Measurements from ENCODE around the gene IDH3A.

The IDH3A gene

DNA sequence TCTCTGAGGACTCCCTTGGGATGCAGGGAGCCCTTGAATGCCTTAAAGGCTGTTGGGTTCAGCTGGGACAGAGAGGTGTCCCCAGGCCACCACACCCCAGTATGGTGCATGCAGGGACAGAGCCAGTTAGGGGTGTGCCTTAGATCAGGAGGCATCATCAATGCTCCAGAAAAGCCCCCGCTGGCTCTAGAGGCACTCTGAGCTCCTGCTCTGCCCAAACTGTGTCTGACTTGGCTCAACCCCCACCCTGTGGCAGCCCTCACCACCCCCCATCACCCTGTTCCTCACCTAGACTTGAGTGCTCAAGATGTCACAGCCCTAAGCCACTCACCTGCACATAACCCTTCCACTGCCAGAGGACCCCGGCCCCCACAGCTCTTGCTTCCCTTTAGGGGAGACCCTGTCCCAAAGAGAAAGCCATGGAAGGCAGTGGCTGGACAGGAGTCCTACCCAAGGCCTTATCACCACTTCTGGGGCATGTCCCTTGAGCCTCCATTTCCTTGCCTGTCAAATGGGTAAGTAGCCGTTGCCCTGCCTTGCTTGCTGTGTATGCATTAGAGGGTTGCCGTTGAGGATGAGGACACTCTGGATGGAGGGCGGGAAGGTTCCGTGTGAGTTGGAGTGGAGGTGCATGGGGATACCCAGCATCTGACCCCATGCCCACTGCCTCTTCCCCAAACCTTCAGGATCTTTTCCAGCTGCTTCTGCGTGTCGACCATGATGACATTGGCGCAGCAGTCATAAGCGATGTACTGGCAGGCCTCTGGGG is 43.8 kb downstream of the IDH3A start:
- no peaks in the 10 kb centered on the region for H3K27me3 ChIP-seq (ENCODE audit: insufficient read depth, low read length)
- no peaks in the 10 kb centered on the region for H3K4me1 ChIP-seq (ENCODE audit: insufficient read depth, low read length)
- no peak overlapping the region for H3K4me3 ChIP-seq (ENCODE audit: low read length)
- H2AFZ ChIP-seq (ENCODE audit: low read depth, low read length) = no peak overlapping the region
- H3K36me3 ChIP-seq (ENCODE audit: insufficient read depth, low read length) = no peaks in the 10 kb centered on the region
- H3K9me3 ChIP-seq (ENCODE audit: low read length) = no peaks in the 10 kb centered on the region

DNA sequence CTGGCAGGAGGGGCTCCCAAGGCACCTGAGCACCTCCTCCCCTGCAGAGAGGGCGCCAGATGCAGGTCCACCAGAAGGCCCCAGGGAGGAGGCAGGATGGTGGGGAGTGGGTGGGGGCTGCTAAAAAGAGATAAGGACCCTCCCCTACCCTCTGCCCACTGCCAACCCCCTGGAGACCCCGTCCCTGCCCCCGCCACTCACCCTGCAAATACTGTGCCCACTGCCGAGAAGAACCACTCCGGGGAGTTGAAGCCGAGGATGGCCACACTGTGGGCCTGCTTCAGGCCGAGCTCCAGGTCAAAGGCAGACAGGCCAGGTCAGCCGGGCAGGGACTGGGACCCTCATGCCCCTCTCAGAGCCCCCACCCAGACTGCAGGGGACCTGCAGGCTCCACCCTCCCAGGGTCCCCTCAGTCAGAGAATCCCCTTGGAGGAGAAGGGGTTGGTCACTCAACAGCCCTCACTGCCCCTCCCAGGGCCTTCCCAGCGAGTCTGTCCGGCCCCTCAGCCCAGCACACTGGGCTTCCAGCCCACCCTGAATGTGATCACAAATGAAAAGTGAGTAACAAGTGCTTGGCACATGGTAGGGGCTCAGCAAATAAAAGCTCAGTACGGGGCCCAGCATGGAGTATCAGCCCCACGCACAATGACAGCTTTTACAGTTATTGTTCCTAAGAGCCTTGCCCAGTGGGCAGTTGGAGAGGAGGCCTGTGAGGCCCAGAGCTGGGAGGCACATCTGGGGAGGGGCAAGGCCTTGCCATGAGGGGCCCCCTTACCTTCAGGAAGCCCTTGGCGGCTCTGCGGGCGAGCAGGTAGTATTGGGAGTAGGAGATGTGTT is 44.8 kb downstream of the IDH3A start:
- Histone ChIP-seq H3K4me1 (ENCODE audit: insufficient read depth, low read length) (no peaks in the 10 kb centered on the region), H3K36me3 (ENCODE audit: insufficient read depth, low read length) (no peaks in the 10 kb centered on the region), H3K27me3 (ENCODE audit: insufficient read depth, low read length) (no peaks in the 10 kb centered on the region), H3K9me3 (ENCODE audit: low read length) (no peaks in the 10 kb centered on the region), H2AFZ (ENCODE audit: low read depth, low read length) (no peak overlapping the region), H3K4me3 (ENCODE audit: low read length) (no peak overlapping the region)

DNA sequence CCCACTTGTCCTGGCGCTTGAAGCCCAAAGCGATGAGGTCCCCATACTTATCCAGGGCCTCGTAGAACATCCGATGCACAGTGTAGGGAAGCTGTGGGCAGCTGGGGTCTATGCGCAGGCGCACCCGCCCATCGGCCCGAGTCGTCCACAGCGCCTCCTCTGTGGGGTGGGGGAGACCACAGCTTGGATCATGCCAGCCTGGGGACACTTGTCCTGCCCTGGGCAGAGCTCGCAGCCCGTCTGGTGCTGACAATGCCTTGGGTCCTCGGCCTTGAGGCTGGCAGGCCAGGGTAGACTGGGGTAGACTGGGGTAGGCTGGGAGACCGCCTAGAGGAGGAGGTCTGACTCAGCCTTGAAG is 45.4 kb downstream of the IDH3A start:
- Histone ChIP-seq H3K4me3 (ENCODE audit: low read length) (no peak overlapping the region), H2AFZ (ENCODE audit: low read depth, low read length) (no peak overlapping the region), H3K36me3 (ENCODE audit: insufficient read depth, low read length) (no peaks in the 10 kb centered on the region), H3K4me1 (ENCODE audit: insufficient read depth, low read length) (no peaks in the 10 kb centered on the region), H3K9me3 (ENCODE audit: low read length) (no peaks in the 10 kb centered on the region), H3K27me3 (ENCODE audit: insufficient read depth, low read length) (no peaks in the 10 kb centered on the region)

DNA sequence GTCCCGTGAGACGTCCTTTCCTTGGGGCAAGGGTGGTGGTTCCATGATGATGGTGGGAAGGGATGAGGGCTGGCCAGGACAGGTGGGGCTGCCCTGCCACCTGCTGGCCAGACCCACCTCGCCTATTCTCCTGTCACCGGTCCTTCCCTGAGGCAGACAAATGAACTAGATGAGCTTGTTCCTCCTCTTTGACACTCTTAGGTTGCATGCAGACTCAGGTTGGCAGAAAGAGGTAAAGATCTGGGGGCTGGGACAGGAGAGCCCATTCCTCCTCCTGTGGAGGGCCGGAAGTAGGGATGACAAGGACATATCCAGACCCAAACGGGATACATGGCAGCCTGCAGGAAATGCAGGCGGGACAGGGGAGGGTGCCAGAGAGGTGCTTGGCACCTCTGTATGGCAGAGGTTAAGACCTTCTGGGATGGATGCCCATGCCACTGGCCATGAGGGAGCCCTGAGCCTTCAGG is 46.6 kb downstream of the IDH3A start:
- Histone ChIP-seq H3K36me3 (ENCODE audit: insufficient read depth, low read length) (no peaks in the 10 kb centered on the region), H3K4me3 (ENCODE audit: low read length) (no peak overlapping the region), H3K4me1 (ENCODE audit: insufficient read depth, low read length) (no peaks in the 10 kb centered on the region), H3K27me3 (ENCODE audit: insufficient read depth, low read length) (no peaks in the 10 kb centered on the region), H3K9me3 (ENCODE audit: low read length) (no peaks in the 10 kb centered on the region), H2AFZ (ENCODE audit: low read depth, low read length) (no peak overlapping the region)

DNA sequence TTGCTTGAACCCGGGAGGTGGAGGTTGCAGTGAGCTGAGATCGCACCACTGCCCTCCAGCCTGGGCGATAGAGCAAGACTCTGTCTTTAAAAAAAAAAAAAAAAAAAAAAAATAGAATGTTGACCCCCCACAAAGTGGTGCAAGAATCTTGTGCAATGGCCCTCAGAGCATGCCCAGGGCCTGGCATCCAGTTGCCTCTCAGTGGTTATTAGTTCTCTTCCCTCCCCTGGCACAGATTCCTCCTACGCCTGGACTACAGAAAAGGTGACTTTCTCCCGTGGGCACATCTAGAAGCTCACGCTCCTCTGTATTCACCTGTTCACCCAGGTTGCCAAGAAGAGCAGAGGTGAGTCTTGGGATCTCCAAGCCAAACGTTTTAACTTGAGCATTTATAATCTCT is 48.5 kb downstream of the IDH3A start:
- no peak overlapping the region for H2AFZ ChIP-seq (ENCODE audit: low read depth, low read length)
- no peaks in the 10 kb centered on the region for H3K36me3 ChIP-seq (ENCODE audit: insufficient read depth, low read length)
- H3K4me1 ChIP-seq (ENCODE audit: insufficient read depth, low read length) = no peaks in the 10 kb centered on the region
- no peaks in the 10 kb centered on the region for H3K9me3 ChIP-seq (ENCODE audit: low read length)
- H3K27me3 ChIP-seq (ENCODE audit: insufficient read depth, low read length) = no peaks in the 10 kb centered on the region
- no peak overlapping the region for H3K4me3 ChIP-seq (ENCODE audit: low read length)

DNA sequence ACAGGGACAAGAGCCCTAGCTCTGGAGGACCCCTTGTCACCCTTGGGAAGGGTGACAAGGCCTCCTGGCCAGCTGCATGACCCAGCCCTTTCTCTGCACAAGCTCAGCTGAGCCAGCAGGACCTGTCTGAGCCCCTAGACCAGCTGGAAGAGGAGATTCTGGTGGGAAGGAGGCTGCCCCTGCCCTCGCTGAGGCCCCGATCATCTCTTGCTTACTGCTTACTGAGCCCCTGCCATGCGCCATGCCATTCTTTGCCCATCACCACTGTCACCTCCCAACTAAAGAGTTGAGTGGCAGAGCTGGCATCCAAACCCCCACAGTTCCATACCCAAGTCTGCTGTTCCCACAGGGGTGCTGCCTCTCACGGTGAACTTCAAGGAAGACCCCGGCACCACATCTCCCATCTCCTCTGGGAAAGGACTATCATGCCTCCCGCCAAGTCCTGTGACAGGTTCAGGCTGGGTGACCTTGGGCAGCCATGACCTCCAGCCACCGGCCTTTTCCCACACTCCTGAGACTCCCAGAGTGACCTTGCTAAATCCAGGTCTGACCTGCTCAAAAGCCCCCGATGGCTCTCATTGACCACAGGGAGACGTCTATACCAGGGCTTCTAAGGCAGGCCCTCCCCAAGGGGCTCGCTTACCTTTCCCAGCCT is 51.2 kb downstream of the IDH3A start:
- peaks cover 5% of the 10 kb centered on the region for H3K27me3 ChIP-seq (ENCODE audit: insufficient read depth, low read length)
- no peak overlapping the region for H2AFZ ChIP-seq (ENCODE audit: low read depth, low read length)
- no peak overlapping the region for H3K4me3 ChIP-seq (ENCODE audit: low read length)
- H3K4me1 ChIP-seq (ENCODE audit: insufficient read depth, low read length) = no peaks in the 10 kb centered on the region
- H3K9me3 ChIP-seq (ENCODE audit: low read length) = no peaks in the 10 kb centered on the region
- no peaks in the 10 kb centered on the region for H3K36me3 ChIP-seq (ENCODE audit: insufficient read depth, low read length)

DNA sequence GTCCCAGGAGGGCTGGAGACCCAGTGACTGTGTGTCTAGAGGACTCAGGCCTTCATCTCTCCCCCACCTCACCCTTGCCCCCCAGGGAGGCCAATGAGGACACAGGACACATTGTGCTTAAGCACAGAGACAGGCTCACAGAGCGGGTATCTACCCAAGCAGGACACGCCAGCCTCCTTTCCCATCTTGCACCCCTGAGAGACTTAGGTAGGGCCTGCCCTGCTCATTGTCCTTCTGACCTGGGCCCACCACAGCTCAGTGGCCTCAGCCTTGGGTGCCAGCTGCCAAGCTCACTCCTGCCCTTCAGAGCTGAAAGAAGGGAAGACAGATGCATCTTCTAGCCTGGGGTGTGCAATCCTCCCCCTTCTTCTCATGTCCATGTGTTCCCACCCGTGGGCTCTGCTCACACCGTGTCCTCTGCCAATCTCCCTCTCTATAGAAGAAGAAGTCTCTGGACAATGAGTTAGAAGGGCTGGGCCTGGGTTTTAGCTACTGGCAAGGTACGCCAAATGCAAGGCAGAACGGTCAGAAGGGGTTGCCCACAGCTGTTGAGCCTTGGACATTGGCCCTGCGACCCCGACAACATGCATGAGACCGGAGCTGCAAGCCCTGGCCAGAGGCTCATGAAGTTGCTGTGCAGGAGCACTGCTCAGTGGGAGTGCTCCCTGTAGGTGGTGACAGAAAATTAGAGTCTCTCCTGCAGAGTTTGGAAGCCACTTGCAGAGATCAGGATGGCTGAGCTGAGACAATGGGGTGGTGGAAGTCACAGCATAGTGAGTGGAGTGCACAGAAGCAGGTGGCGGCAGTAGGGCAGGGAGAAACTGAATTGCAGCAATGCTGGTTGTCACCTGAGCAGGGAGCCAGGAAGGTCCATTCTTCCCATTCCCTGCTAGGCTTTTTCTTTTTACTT is 52.4 kb downstream of the IDH3A start:
- Histone ChIP-seq H3K36me3 (ENCODE audit: insufficient read depth, low read length) (no peaks in the 10 kb centered on the region), H3K9me3 (ENCODE audit: low read length) (no peaks in the 10 kb centered on the region), H3K4me3 (ENCODE audit: low read length) (no peak overlapping the region), H3K27me3 (ENCODE audit: insufficient read depth, low read length) (peaks cover 5% of the 10 kb centered on the region), H2AFZ (ENCODE audit: low read depth, low read length) (no peak overlapping the region), H3K4me1 (ENCODE audit: insufficient read depth, low read length) (peaks cover under 1% of the 10 kb centered on the region)

DNA sequence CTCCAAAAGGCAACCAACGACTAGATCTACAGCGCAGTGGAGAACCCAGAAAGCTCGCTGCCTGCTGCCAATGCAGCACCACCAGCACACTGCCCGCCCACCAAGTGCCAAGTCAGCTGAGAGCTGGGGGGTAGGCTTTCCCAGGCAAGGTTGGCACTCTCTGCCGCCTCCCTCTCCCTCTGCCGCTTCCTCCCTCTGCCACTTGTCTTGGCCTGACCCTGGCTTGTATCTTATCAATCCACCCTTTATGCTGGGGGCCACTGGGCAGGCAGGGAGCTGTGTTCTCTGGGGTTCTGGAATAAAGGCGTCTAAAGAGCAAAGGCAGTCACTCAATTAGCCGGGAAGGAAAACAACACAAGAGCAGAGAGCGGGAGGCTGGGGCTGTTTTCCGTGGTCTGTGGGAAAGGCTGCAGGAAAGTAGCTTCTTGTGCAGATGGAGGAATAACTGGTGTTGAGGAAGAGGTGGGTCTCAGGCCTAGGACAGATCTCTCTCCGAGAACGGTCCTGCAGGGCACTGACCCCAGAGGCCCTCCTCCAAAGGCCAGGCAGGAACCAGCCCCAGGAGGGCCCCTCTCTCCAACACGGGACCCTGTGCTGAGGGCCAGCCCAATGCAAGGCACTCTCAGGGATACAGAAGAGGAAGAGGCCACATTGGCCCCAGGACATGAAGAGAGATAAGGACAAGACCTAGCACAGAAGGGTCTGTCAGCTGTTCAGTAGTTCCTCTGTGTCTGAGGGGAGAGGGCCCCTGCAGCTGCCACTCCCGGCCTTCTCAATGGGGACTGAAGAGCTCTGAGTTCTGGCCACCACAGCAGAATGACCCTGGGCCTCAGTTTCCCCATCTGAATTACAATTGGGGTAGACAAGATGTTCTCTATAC is 54.4 kb downstream of the IDH3A start:
- Histone ChIP-seq H3K9me3 (ENCODE audit: low read length) (no peaks in the 10 kb centered on the region), H3K36me3 (ENCODE audit: insufficient read depth, low read length) (no peaks in the 10 kb centered on the region), H3K27me3 (ENCODE audit: insufficient read depth, low read length) (peaks cover 5% of the 10 kb centered on the region), H3K4me3 (ENCODE audit: low read length) (no peak overlapping the region), H2AFZ (ENCODE audit: low read depth, low read length) (no peak overlapping the region), H3K4me1 (ENCODE audit: insufficient read depth, low read length) (peaks cover 6% of the 10 kb centered on the region)

DNA sequence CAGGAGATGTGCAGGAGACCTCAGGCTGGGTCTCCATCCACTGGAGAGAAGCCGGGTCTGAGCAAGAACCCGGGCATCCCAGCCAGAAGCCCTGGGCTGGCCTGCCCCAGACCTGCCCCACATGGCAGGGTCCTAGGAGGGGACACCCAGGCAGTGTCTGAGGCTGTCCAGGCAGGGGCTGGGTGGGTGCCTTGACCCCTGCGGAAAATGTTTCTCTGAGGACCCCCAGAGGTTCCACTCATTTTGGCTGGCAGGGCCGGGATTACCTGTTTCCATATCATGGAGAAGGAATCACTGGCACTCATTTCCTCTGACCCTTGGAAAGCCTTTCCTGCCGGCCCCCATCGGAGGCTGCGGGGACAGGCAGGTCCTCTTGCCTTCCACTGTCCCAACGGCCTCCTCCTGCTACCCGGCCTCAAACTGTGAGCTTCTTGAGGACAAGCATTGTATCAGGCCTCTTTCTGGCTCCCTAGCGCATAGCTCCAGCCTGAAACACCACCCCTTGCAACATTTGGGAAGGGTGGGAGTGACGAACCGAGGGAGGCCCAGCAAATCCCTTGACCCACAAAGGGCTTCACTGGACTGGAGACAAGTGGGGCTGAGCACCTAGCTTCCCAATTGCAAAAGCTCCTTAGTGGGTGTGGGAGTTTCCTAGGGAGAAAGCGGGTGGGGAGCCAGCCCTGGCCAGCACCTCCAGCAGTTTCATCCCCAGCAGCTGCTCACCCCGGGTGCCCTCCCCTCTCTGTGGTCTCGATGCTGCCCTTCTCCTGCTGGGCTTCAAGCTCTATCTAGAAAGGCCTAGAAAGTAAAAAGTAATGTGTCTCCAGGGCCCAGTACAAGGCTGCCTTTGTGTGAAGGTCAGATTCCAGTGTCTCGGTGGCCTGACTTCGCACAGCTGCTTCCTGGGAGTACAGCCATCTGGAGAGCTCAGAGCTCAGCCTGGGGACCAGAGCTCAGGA is 55.5 kb downstream of the IDH3A start:
- H3K4me3 ChIP-seq (ENCODE audit: low read length) = no peak overlapping the region
- H3K9me3 ChIP-seq (ENCODE audit: low read length) = no peaks in the 10 kb centered on the region
- H3K27me3 ChIP-seq (ENCODE audit: insufficient read depth, low read length) = peaks cover 5% of the 10 kb centered on the region
- no peaks in the 10 kb centered on the region for H3K36me3 ChIP-seq (ENCODE audit: insufficient read depth, low read length)
- peaks cover 6% of the 10 kb centered on the region for H3K4me1 ChIP-seq (ENCODE audit: insufficient read depth, low read length)
- H2AFZ ChIP-seq (ENCODE audit: low read depth, low read length) = no peak overlapping the region

DNA sequence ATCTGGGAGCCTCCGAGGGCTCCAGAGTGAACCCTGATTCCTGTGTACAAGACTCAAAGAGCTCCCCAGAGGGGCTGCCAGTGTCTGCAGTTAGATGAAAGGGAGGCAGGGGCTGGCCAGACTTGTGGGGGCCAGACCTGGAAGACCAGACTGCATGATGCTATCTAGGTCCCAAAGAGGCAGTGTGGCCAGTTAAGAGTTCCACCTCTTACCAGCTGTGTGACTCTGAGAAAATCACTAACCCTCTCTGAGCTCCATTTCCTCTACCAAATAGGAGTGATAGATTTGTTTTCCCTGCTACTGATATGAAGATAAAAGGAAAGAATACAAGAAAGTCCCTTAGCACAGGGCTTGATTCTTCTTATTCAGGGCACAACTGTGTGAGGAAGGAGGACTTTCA is 56.2 kb downstream of the IDH3A start:
- Histone ChIP-seq H3K9me3 (ENCODE audit: low read length) (no peaks in the 10 kb centered on the region), H3K4me3 (ENCODE audit: low read length) (no peak overlapping the region), H2AFZ (ENCODE audit: low read depth, low read length) (no peak overlapping the region)

DNA sequence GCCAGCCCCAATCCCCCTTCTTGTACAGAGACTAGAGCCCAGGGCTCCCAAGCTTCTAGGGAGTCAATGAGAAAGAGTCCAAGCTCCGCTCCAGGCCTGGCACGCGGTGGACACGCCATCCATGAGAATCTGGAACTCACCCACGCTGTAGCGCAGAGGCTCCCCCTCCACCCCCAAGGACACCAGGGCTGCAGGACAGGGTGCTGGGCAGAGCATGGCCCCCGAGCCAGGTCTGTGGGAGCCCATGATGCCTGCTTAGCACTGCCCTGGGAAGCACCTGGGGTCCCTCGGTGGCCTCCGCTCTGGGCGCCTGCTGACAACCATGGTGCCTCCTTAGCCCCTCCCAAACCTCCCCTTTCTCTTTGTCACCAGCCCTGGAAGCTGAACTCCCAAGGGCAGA is 56.7 kb downstream of the IDH3A start:
- H3K27me3 ChIP-seq (ENCODE audit: insufficient read depth, low read length) = peaks cover 5% of the 10 kb centered on the region
- no peak overlapping the region for H2AFZ ChIP-seq (ENCODE audit: low read depth, low read length)
- H3K9me3 ChIP-seq (ENCODE audit: low read length) = no peaks in the 10 kb centered on the region
- no peaks in the 10 kb centered on the region for H3K36me3 ChIP-seq (ENCODE audit: insufficient read depth, low read length)
- peaks cover 6% of the 10 kb centered on the region for H3K4me1 ChIP-seq (ENCODE audit: insufficient read depth, low read length)
- H3K4me3 ChIP-seq (ENCODE audit: low read length) = no peak overlapping the region

More for the DNA sequence above, 56.2 kb downstream of the IDH3A start:
- H3K36me3 ChIP-seq (ENCODE audit: insufficient read depth, low read length) = no peaks in the 10 kb centered on the region
- H3K27me3 ChIP-seq (ENCODE audit: insufficient read depth, low read length) = peaks cover 5% of the 10 kb centered on the region
- H3K4me1 ChIP-seq (ENCODE audit: insufficient read depth, low read length) = peaks cover 6% of the 10 kb centered on the region

Measured in neuron (in vitro differentiated cells).